HEK293T (cell line): Measurements from ENCODE around the gene GMCL2.

Experiments
- ELF4 ChIP-seq: fragments of 450-650 bp; IDR thresholded peaks from 2 replicates; pipeline ENCODE4 v1.6.1; 2017; ENCODE audit warnings: antibody characterized with exemption
- HDGF ChIP-seq: fragments of 450-650 bp; IDR thresholded peaks from 2 replicates; pipeline ENCODE4 v1.6.1; 2017; ENCODE audit warnings: antibody characterized with exemption, borderline replicate concordance
- L3MBTL2 ChIP-seq: fragments of 450-650 bp; conservative IDR thresholded peaks from 2 replicates; pipeline ENCODE4 v1.6.1; 2016; ENCODE audit warnings: mild to moderate bottlenecking
- NFRKB ChIP-seq: fragments of 450-650 bp; IDR thresholded peaks from 2 replicates; pipeline ENCODE4 v1.6.1; 2016; ENCODE audit warnings: mild to moderate bottlenecking, moderate library complexity
- SP1 ChIP-seq: fragments of 450-650 bp; IDR thresholded peaks from 2 replicates; pipeline ENCODE4 v1.6.1; 2017
- SUZ12 ChIP-seq: fragments of 450-650 bp; IDR thresholded peaks from 2 replicates; pipeline ENCODE4 v1.6.1; 2016; ENCODE audit warnings: mild to moderate bottlenecking
- TARDBP ChIP-seq: fragments of 450-650 bp; IDR thresholded peaks from 2 replicates; pipeline ENCODE4 v1.6.1; 2016

GRCh38 chr5:178147406-178147805, 39.8 kb downstream of the GMCL2 start:
- no peak for TF ChIP-seq SP1
- TF ChIP-seq HDGF, result no peak
- no peak for TF ChIP-seq ELF4
- TF ChIP-seq SUZ12, result no peak
- no peak for TF ChIP-seq TARDBP
- TF ChIP-seq L3MBTL2, result no peak
- TF ChIP-seq NFRKB, result no peak
